ENCODE data around the gene ITPKB.
"Not testable (repeated sequence)": the region's sequence is repeated elsewhere in the genome, so short reads cannot be mapped to it uniquely, and the experiment has no call there.

The ITPKB gene

DNA sequence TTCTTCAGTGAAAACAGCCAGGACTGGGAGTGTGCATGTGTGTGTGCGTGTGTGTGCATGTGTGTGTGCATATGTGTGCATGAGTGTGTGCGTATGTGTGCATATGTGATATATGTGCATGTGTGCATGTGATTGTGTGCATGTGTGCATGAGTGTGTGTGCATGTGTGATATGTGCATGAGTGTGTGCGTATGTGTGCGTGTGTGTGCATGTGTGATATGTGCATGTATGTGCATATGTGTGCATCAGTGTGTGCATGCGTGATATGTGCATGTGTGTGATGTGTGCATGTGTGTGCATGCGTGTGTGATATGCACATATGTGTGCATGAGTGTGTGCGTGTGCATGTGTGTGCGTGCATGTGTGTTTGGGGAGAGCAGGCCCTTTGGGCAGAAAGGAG, 89.8 kb downstream of the ITPKB start:
- DNase-seq = no peak

DNA sequence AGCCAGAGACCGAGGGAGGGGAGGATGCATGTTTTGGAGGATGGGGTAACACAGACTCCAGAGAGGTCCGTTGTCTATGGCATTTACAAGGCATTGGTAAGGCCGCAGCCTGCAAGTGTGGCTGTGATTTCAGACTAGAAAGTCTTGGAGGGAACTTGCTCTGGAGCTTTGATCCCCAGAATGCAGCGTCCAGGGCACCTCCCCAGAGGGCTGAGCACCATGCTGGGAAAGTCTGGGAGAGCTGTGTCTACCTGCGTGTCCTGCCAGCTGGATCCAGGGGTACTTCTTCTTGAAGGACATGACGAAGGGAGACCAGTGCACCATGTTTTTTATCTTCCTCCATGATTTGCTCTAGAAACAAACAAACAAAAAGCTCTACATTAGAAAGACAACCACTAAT, 90.7 kb downstream of the ITPKB start:
- DNase-seq = no peak

DNA sequence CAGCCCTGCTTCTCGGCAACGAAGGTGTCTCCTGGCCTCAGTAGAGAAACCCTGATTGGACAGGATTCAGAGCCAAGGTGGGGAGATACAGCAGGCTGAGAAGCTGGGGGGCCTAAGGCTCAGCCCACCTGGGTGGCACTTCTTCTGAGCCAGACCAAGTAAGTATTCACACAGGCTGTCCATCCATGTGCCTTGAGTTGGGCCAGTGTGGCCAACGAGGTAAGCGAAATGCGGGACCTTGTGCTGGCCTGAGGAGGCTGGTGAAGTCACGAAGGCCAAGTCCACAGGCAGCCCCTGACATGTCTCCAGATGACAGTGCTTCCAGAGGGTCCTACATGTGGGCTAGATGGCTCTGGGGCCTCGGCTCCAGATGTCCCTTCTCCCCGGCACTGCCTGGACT, 91.4 kb downstream of the ITPKB start:
- no peak for DNase-seq

DNA sequence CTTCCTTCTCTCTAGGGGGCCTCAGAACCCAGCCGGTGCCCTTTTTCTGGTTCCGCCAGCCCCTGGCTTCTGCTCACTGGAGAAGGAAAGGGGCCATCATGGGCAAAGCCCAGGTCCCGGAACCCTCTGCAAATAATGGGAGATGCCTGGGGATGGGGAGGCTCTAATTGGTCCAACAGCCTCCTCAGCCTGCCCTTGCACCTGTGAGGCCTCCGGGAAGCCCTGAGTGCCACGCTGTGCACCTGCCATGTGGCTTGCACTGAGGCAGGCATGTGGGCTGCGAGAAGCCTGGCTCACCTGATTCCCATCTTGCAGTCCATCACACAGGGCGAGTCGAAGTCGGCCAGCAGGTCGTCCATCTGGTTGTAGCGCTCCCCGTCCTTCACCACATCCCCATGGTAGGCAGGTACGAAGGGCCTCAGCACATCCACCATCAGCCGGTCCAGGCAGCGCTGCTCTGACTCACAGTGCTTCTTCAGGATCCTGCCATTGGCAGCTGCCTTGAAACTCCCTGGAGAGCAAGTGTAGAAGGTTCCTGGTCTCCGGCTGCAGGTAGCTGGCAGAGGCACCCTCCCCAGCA, 92.1 kb downstream of the ITPKB start:
- no peak for DNase-seq

DNA sequence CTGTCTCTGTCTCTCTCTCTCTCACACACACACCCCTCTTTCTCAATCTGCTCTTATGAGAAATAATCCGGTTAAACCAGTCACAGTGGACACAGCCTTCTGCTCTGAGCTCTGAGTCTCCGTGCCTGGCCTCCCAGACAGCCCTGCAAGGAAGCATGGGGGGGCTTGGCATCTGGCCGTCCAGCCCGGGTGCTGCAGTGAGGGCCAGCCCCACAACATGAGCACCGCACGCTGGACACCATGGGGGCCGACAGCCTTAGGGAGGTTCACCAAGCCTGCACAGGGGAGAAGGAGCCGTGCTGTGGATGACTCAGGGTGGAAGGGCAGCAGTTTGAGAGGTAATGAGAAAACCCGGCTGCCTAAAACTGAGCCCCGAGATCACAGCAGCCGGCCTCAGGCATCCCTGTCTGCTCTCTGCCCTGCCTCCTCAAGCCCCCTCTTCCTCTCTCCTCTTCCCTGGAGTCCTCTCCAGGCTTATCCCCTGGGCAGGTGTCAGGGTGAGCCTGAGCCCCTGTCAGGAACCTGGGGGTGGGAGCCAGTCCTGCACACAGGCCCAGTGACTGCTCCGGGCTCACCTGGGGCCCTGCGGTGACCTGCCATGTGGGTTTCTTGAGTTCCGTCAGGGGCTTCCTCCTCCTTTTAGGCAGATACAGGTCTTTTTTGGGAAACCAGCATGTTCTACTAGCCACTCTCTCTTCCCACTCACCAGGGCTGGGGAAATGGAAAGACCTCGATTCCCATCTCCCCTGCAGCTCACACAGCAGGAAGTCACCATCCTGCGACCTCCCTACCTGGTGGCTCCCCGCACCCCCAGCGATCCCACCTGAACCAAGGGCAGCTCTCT, 92.8 kb downstream of the ITPKB start:
- DNase-seq = peak; percentile 46 to 66

DNA sequence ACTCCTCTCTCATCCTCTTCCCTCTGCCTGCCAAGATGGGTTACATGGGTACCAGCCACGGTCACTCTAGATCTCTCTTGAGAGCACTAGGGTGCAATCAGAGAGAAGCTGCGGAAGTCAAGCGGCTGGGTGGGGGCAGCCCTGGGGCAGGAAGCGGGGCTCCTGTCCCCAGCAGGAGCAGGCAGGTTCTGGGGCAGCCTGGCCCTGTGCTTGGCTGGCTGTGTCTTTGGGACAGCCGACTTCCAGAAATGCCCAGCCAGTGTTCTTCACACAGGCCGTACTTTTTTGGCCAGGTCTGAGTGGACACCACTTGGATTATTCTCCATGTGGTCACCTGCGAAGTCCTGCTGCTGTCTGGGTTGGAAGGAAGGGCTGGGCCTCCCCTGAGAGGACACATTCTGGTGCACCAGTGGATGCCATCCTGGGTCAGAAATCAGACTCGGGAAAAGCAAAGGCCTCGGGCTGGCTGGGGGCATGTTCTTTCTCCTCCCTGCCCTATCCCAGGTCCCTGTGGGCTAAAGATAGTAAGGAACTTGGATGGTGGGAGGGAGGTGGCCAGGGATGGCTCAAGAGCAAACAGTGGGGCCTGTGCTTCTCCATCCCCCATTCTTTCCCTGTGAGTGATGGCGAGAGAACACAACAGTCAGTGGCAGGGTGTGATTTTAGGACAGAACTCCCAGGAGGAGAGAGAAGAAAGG, 93.7 kb downstream of the ITPKB start:
- no peak for DNase-seq

DNA sequence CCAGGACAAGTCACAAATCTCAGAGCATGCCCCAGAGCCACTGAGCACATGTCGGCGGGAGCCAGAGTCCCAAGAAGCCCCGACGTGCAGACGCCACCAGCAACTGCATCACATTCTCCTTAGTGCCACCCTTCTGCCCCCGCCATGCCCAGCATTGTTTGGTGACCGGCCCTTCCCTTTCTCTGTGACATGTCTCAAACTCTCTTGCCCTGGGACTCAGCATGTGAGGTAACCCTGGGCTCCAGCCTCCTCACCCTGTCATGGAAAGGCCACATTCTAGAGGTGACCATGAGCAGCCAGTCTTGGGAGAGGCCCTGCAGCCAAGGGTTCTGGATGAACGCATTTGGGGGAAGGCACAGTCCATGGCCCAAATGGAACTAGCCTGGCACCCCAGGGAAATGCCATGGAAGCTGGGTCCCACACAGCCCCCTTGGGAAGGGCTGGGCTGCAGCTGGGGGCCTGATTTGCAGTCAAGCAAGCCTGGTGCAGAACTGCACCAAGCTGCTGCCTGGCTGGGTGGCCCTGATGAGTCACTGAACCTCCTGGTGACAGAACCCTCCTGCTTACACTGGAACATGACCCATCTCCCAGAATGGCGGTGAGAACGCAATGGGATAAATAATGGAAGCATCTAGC, 94.4 kb downstream of the ITPKB start:
- no peak for DNase-seq

DNA sequence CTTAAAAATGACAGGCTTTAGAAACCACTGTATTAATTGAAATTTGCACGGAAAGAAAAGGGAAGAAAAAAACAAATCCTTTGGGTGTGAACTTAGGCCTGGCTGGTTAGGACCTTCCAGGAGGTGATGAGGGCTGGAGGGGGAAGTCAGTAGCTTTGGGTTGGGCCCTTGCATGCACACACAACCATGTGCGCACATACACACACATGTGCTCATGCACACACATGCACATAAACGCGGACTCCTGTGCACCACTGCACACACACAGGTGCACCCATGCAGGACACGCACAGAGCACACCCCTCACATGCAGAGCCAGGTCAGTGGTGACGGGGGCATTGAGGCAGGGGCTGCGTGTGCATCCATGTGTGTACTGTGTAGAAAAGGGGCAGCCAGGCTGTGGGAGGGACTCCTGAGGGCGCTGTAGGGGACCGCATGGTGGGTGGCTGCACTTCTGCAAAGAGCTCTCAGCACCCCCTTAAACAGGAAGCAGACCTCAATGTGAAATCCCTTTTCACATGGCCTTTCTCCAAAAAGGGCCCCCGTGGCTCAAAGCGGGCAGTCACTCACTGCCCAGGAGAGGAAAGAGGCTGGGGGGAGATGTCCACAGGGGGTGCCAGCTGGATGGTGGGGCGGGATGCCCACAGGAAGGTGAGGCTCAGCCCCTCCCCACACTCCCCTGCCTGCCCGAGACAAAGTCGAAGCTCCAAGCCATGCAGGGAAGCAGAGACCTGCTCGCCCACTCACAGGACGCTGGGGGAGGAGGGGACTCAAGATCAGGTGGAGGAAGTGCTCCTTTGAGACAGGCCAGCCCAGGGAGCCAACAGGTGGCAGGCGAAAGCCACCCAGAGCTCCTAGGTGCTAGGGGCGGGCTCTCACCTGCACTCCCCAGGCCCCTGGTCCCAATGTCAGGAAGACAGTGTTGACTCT, 95.2 kb downstream of the ITPKB start:
- no peak for DNase-seq

DNA sequence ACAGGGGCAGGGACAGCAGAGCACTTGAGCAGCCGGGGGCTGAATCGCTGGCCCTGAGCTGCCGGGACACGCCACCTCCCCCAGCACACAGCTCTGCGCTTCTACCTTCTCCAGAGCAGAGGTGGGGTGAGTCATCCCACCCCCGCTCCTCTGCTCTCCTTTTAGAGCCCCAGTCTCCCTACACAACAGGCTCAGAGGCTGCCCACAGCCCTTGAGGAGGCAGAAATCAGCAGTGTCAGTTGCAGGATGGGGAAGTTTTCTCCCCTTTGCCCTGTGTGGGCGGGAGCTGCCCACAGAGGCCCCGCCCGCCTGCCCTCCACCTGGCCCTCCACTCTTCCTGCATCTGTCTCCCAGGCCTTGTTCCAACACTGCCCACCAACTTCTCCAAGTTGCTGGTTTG, 95.9 kb downstream of the ITPKB start:
- no peak for DNase-seq

DNA sequence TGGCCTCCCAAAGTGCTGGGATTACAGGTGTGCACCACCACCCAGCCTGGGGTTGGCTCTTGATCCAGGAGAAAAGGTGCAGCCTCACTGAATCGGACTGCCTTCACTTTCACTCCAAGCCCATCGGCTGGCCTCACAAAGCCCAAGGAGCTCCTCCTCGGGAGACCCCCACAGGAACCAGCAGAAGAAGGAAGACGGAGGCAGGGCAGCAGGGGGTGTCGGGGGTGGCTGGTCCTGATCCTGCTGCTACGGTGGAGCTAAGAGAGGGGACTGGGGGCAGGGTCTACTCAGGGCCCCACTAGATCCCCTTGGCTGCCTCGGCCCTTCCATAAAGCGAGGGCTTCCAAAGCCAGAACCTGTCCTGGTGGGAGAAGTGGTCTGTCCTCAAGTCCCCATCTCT, 96.7 kb downstream of the ITPKB start:
- DNase-seq = no peak

DNA sequence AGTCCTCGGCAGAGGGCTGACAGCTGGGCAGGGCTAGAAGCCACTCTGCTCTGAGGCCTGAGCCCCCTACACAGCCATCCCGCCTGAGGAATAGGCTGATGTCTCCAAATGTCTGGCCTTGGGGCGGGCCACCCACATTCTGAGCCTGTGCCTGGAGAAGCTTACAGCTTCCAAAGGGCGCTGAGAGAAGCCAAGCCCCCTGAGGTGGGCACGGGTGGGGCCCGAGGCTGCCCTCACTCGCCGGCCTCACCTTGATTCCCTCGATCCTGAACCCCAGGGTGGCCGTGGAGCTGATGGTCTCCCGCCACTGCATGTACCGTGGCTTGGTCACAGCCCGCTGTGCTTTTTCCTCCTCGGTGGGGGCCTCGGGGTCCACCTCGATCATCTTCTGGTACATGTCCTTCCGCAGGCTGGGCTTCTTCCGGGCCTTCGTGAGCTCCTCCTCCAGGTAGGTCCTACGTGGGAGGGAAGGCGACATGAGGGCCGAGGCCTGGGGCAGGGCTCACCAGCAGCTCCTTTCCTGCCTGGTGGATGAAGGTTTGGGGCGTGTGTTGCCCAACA, 97.3 kb downstream of the ITPKB start:
- DNase-seq = peak; percentile 36 to 63

DNA sequence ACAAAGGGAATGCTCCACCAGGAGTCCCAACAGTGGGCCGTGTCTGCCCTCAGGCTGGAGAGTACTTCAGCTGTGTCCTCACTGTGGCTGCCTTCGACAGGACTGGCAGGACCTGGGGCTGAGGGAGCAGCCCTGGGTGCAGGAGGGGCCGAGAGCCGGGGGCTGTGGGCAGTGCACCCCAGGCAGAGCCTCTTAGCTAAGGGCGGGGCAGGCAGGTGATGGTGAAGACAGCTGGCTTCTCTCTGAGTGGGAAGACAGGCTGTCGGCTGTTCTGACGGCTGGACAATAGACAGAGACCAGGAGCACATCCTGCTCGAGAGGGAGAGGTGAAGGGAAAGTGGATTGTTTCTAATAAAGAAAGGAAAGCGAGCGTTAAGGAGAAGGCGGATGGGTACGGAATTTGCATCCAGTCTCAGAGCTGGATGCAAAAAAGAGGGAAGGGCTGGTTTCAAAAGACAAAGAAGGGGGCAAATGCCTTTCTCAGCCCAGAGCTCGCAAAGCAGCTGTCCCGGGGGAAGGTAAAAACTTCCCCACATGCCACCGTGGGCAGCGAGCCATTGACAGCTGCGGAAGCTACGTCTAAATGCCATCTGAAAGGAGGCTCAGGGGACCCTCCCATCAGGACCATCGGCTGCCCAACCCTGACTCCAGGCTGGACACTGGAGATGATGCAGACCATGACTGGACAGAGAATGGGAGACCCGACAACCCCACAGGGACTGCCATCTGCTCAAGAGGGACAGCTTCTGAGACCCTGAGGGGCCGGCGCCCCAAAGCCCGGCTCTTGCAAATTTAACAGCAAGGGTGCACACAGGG, 98.6 kb downstream of the ITPKB start:
- DNase-seq = peak; percentile 59 to 72

DNA sequence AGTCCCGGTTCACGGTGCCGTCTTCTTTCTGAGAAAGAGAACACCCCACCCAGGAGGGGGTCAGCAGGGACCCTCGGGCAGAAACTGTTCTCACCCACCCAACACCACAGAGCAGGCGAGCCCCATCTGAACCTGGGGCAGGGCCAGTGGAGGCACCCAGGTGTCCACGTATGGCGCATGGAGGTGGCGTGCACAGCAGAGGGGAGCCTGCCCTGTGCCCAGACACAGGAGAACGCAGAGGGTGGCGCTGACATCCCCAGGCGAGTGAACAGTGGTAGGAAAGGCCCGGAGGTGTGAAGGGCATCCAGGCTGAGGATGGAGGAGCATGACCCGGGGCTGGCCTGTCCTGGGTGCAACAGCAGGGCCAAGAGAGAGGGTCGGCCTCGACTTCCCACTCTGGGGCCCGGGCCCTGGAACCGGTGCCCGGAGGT, 99.4 kb downstream of the ITPKB start:
- DNase-seq = no peak

DNA sequence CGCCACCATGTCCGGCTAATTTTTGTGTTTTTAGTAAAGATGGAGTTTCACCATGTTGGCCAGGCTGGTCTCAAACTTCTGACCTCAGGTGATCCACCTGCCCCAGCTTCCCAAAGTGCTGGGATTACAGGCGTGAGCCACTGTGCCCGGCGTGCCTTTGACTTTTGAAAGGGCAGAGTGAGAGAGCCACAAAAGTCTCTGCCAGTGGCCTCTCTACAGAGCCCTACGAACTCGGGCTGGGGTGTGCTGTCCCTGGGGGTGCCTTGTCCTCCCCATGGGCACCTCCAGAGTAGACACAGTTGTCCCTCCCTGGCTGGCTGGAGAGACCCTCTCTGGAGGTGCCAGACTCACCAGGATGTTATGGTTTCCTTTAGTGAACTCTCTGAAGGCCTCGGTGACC, 99.9 kb downstream of the ITPKB start:
- not testable (repeated sequence) for DNase-seq

DNA sequence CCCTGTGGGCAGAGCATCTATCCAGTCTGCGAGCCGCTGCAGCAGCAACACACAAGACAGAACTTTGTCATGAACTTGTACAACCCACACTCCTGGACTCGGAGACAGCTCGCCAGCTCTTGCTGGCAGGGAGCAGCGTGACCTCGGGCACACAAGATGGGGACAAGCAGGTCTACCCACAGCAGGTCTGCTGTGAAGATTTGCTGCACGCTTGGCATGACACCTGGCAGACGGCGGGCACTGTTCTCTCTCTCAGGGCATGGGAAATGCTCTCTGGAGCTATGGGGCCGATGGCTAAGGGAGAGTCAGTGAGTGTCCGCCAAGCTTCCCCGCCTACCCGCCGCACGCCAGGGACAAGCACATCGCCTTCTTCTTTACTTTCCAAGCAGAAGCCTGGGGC, 100.5 kb downstream of the ITPKB start:
- DNase-seq = no peak

DNA sequence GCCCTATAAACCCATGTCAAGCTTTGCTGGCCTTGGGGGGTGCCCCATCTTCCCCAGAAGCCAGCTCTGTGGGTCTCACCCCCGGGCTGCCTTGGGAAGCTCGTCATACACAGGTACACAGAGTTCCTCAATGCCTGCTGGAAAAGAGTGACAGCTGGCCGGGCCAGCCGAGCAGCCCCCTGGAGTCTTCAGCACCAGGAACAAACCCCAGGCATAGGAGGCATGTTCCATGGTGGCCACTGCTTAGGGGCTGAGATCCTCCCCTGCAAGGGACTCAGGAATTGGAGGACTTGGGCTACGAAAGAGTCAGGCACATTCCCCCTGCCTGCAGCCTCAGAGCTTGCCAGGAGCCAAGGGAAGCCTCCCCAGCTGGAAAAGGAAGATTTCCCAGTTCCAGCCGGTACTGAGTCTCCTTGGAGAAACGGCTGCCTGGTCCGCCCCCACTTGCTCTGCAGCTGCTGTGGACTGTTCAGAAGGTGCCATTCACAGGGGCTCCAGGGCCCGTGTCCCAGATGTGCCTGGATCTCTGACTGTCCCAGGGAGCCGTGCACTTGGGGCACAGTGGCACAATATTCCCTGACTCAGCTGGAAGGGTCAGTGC, 101.0 kb downstream of the ITPKB start:
- peak; percentile 33 to 64 for DNase-seq

DNA sequence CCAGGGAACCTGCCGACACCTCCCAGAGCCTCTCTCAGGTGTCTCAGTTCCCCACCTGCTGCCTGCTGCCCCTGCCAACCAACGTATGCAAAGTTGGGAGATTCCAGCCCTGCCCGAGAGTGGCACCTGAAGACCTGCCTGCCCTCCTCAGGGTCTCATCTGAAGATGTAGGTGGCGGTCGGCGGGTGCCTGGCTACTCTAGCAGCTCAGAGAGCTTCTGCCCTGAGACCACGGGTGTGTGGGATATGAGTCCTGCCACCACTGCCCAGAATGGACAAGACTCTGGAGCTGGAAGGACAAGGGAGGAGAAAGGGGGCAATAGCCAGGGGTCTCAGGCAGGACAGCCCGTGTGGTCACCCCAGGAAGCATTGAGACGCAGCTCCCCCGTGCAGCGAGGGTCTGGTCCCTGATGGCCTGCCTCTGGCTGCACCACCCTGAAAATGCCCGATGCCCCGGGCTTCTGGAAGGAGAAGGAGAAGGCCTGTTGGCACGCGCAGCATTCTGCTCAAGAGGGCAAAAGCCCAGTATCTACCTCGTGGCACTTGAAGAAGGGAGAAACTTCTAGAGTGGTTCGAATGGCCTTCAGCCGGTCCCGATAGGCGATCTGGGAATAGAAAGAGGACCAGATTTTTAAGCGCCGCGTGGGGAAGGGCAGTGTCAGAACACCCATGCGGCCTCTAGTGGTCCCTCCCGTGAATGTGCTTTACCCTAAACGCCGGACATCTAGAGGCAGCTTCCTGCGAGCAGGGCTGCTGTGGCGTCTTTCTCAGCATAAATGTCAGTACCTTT, 101.7 kb downstream of the ITPKB start:
- DNase-seq = peak; percentile 48 to 74

DNA sequence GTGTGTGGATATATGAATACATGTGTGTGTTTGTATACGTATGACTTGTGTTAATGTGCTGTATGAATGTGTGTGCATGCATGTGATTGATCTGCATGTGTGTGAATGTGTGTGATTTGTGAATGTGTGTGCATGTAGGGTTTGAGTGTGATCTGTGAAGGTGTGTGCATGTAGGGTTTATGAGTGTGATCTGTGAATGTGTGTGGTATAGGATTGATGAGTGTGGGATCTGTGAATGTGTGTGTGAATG, 102.3 kb downstream of the ITPKB start:
- DNase-seq = no peak

DNA sequence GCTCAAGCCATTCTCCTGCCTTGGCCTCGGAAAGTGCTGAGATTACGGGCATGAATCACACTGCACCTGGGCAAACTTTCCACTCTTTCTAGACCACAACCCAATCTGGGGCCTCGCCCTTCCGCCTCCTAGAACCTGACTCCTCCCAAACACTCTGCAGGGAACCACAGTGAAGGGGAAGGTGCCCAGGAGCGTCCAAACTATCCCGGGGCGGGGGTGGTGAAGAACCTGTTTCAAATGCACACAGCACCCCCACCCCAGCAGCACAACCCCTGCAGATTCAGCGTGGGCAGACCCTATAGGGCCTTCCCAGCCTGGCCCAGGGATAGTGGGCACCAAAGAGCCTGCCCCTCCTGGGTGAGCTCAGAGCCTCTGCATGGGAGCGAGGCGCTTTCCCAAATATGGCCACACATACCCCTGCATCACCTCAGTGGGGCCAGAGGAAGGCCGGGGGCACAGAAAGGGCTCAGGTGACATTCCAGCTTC, 103.6 kb downstream of the ITPKB start:
- DNase-seq = no peak
